ENCODE measurements around the gene DISC1. TPM values are rescaled to one million over a fixed set of nuclear protein-coding genes. Genes with fewer than 3 reads are reported as not detected.

Gene DISC1
- total and polyA plus RNA-seq, 2 donors (not counting 3 experiments of a cell fraction or from before 2014, with no cell fraction given) = 3.3 to 14.7 TPM

GRCh38 chr1:231761252-231761651, 134.7 kb downstream of the DISC1 start:
- no peaks in the 10 kb centered on the region for H4K20me1 ChIP-seq (replicated peaks; ENCODE audit: control insufficient read depth, extremely low read depth, insufficient read depth, low read length)
- H3K4me2 ChIP-seq (ENCODE audit: insufficient read depth, low read length) = no peak overlapping the region
- H3K4me1 ChIP-seq (ENCODE audit: control insufficient read depth, extremely low read depth, insufficient read depth, low read length) = no peaks in the 10 kb centered on the region
- ChIA-PET CTCF (interaction anchor here (1.4 kb wide), 1 partner anchor 45 kb away, joined by 4 read pairs; no protein-coding TSS in a partner anchor), POLR2A (no interaction called here)
- no peak overlapping the region for H3K27ac ChIP-seq (ENCODE audit: insufficient read depth, low read depth, low read length)
- H2AFZ ChIP-seq (ENCODE audit: low read depth, low read length) = no peak overlapping the region
- H3K27me3 ChIP-seq (ENCODE audit: control insufficient read depth in 2 of 2, insufficient read depth in 2 of 2, low read length in 2 of 2) = no peaks in the 10 kb centered on the region
- no TSS peak for BruUV-seq (replicated peaks)
- H3K9ac ChIP-seq (replicated peaks; ENCODE audit: extremely low read depth, insufficient read depth, low read length) = no peak overlapping the region
- H3K9me1 ChIP-seq (replicated peaks; ENCODE audit: control insufficient read depth, extremely low read depth, insufficient read depth, low read length) = no peaks in the 10 kb centered on the region
- H3K4me3 ChIP-seq (replicated peaks in 1 of 3; ENCODE audit: insufficient read depth in 1 of 3, low read depth in 1 of 3, low read length in 3 of 3) = no peak overlapping the region
- FAIRE-seq = no peak
- intact Hi-C loops (cut with micrococcal nuclease) = no loop called here
- dilution Hi-C loops (cut with MboI; ENCODE audit: extremely low pct_ligation_motif_present, low sequenced_read_pairs) = no loop called here
- DNase-seq (ENCODE audit: low read depth, low spot score) = no peak
- TF ChIP-seq MYC (IDR thresholded peaks at IDR 0.05; ENCODE audit: low read depth, low read length) = no peak
- H3K79me2 ChIP-seq (ENCODE audit: control insufficient read depth, insufficient read depth, low read length) = no peaks in the 10 kb centered on the region
- H3K36me3 ChIP-seq (ENCODE audit: control insufficient read depth in 2 of 2, extremely low read depth in 1 of 2, insufficient read depth in 2 of 2, low read length in 2 of 2) = no peaks in the 10 kb centered on the region
- H3K9me3 ChIP-seq (replicated peaks; ENCODE audit: control insufficient read depth, insufficient read depth, low read length) = no peaks in the 10 kb centered on the region

- Histone ChIP-seq H3K4me2 (ENCODE audit: insufficient read depth, low read length) (no peak overlapping the region), H3K36me3 (ENCODE audit: control insufficient read depth in 2 of 2, extremely low read depth in 1 of 2, insufficient read depth in 2 of 2, low read length in 2 of 2) (no peaks in the 10 kb centered on the region), H3K79me2 (ENCODE audit: control insufficient read depth, insufficient read depth, low read length) (no peaks in the 10 kb centered on the region), H2AFZ (ENCODE audit: low read depth, low read length) (no peak overlapping the region), H3K27me3 (ENCODE audit: control insufficient read depth in 2 of 2, insufficient read depth in 2 of 2, low read length in 2 of 2) (no peaks in the 10 kb centered on the region), H3K9me1 (replicated peaks; ENCODE audit: control insufficient read depth, extremely low read depth, insufficient read depth, low read length) (no peaks in the 10 kb centered on the region), H3K9me3 (replicated peaks; ENCODE audit: control insufficient read depth, insufficient read depth, low read length) (no peaks in the 10 kb centered on the region), H3K9ac (replicated peaks; ENCODE audit: extremely low read depth, insufficient read depth, low read length) (no peak overlapping the region), H3K4me1 (ENCODE audit: control insufficient read depth, extremely low read depth, insufficient read depth, low read length) (no peaks in the 10 kb centered on the region), H3K4me3 (replicated peaks in 1 of 3; ENCODE audit: insufficient read depth in 1 of 3, low read depth in 1 of 3, low read length in 3 of 3) (no peak overlapping the region), H4K20me1 (replicated peaks; ENCODE audit: control insufficient read depth, extremely low read depth, insufficient read depth, low read length) (no peaks in the 10 kb centered on the region), H3K27ac (ENCODE audit: insufficient read depth, low read depth, low read length) (no peak overlapping the region)
- dilution Hi-C loops (cut with MboI; ENCODE audit: extremely low pct_ligation_motif_present, low sequenced_read_pairs) (no loop called here), intact Hi-C loops (cut with micrococcal nuclease) (no loop called here)
- ChIA-PET CTCF (interaction anchor here (0.6 to 1.4 kb wide), 3 partner anchors 44 to 138 kb away, joined by 3 to 4 read pairs (median 3); no protein-coding TSS in a partner anchor), POLR2A (no interaction called here)
- no peak for FAIRE-seq
- DNase-seq (ENCODE audit: low read depth, low spot score) = no peak
- BruUV-seq (replicated peaks) = no TSS peak
- TF ChIP-seq POLR2AphosphoS5 (IDR thresholded peaks at IDR 0.05; ENCODE audit: insufficient read depth, low read depth, low read length) = no peak
Measured at GRCh38 chr1:231761747-231762541, 135.4 kb downstream of the DISC1 start.
